K562 treated with DMSO at 1 percent for 24 hours (cell line): ENCODE data around the gene PURA. TPM values are rescaled to one million over a fixed set of nuclear protein-coding genes. Genes with fewer than 3 reads are reported as not detected.

ENCODE experiments used
- total RNA-seq: library from RNA; unstranded; fragments of 300-600 nt; gene quantifications from 2 replicates; pipeline ENCODE4 v1.2.3, GENCODE V29; 2022; ENCODE audit warnings: low read depth; ENCODE audit not compliant: insufficient read depth

Gene PURA
- total RNA-seq, result 13.0 and 13.8 TPM in 2 replicates

GRCh38 chr5:140113699-140114263 is at the start of gene PURA:
Gene PURA (plus strand): TSS chr5:140114109. CDS start chr5:140114182, 73 bp downstream.

GRCh38 chr5:140125637-140126036 is 11.7 kb downstream of the PURA start, which contains the start of gene IGIP:
Gene IGIP (plus strand): TSS chr5:140125937. CDS start chr5:140128477, 2,540 bp downstream.

GRCh38 chr5:140174465-140175366 is 60.8 kb downstream of the PURA start, which contains the start of gene CYSTM1:
Gene CYSTM1 (plus strand): TSS chr5:140175188. CDS start chr5:140194466, 19,278 bp downstream.

Other genes starting within 250 kb of the PURA start
- 0.22 TPM in 1 of 2 replicates, not detected in the other for gene NRG2, start 70.8 kb upstream of the PURA start, total RNA-seq
- 0.57 and 1.1 TPM in 2 replicates for gene IGIP, start 11.8 kb downstream of the PURA start, total RNA-seq
- gene CYSTM1, start 61.1 kb downstream of the PURA start, total RNA-seq, result 117 and 123 TPM in 2 replicates
- gene PFDN1, start 189.0 kb downstream of the PURA start, total RNA-seq, result 60.2 and 74.2 TPM in 2 replicates
- gene HBEGF, start 232.5 kb downstream of the PURA start, total RNA-seq, result 2.8 and 4.2 TPM in 2 replicates
- not detected in 2 replicates for gene SLC4A9, start 246.1 kb downstream of the PURA start, total RNA-seq